Kidney (tissue), 14 donors: Measurements from ENCODE around the gene STAB2. TPM values are rescaled to one million over a fixed set of nuclear protein-coding genes. Genes with fewer than 3 reads are reported as not detected.

ENCODE experiments used
- DNase-seq, 5 donors: peaks; one replicate each; pipeline ENCODE4 v3.0.0-alpha.2; 2013 to 2020
- FAIRE-seq: peaks from 2 replicates; lab custom pipeline; 2012; peaks lifted over from hg19 to GRCh38; lab: Jason Lieb, UNC
- H3K27ac ChIP-seq, 2 donors: one replicate each; pipeline ENCODE4 v1.7.0; 2013; ENCODE audit warnings: low read depth in 2 of 2, low read length in 2 of 2, inconsistent platforms in 1 of 2
- H3K27me3 ChIP-seq: one replicate; pipeline ENCODE4 v1.7.1; 2013; ENCODE audit warnings: low read length, inconsistent platforms; ENCODE audit not compliant: control insufficient read depth, insufficient read depth
- H3K36me3 ChIP-seq, 3 donors: one replicate each; pipeline versions ENCODE4 v1.7.0 to v1.7.1; 2013; ENCODE audit warnings: low read length in 3 of 3, control low read depth in 1 of 3, inconsistent platforms in 1 of 3; ENCODE audit not compliant: insufficient read depth in 3 of 3, control insufficient read depth in 2 of 3
- H3K4me1 ChIP-seq, 3 donors: one replicate each; pipeline versions ENCODE4 v1.7.0 to v1.7.1; 2013; ENCODE audit warnings: low read length in 3 of 3, inconsistent platforms in 1 of 3, low read depth in 1 of 3; ENCODE audit not compliant: control insufficient read depth in 2 of 3, insufficient read depth in 2 of 3
- H3K4me3 ChIP-seq, 3 donors: one replicate each; pipeline versions ENCODE4 v1.7.0 to v1.8.1; 2013; ENCODE audit warnings: low read length in 3 of 3, control low read depth in 1 of 3, inconsistent platforms in 1 of 3
- H3K9ac ChIP-seq, 3 donors: one replicate each; pipeline versions ENCODE4 v1.7.0 to v1.7.1; 2013; ENCODE audit warnings: low read length in 3 of 3, control low read depth in 1 of 3, inconsistent platforms in 1 of 3
- H3K9me3 ChIP-seq, 3 donors: one replicate each; pipeline versions ENCODE4 v1.7.0 to v1.7.1; 2013; ENCODE audit warnings: low read length in 3 of 3, control low read depth in 1 of 3, inconsistent platforms in 1 of 3; ENCODE audit not compliant: control insufficient read depth in 2 of 3, insufficient read depth in 1 of 3
- intact Hi-C: fragments of 100-400 bp; cut with DNase I; formaldehyde crosslinking; loops from one replicate; pipeline ENCODE4 v1.11.1; 2022
- polyA plus RNA-seq: library from polyadenylated mRNA; stranded (reverse); fragments of 350-450 nt; fragmentation: Illumina TruSeq; extraction: RNeasy Lipid Tissue Mini Kit (QIAGEN cat#74804); gene quantifications from one replicate; pipeline ENCODE4 v1.2.3, GENCODE V29; 2014; ENCODE audit warnings: low read depth, low replicate concordance; ENCODE audit not compliant: insufficient read depth
- total RNA-seq: library from RNA; stranded (reverse); fragmentation: NEBNext Ultra II Directional; extraction: Animal tissue kit (Norgen Biotek cat#: 25700); gene quantifications from one replicate; pipeline ENCODE4 v1.2.1, GENCODE V29; 2021
- TF ChIP-seq, protein P1 (sequence below): IDR thresholded peaks from 3 replicates; pipeline ENCODE4 v1.5.1; 2012; ENCODE audit warnings: mild to moderate bottlenecking, moderate library complexity, borderline replicate concordance; ENCODE audit not compliant: insufficient read depth; ENCODE audit errors: extremely low read depth
- donor health status: control.
- donor health status: control.
- donor health status: control.
- donor health status: control.
- donor health status: control.
- donor health status: DM: yes; HTN: yes; CAD: no.
- donor health status: Normal renal cell carcinoma (clear cell type).

The STAB2 gene
- total and polyA plus RNA-seq, 2 donors from 2014 or later, result 0.16 TPM; not detected in 1

DNA sequence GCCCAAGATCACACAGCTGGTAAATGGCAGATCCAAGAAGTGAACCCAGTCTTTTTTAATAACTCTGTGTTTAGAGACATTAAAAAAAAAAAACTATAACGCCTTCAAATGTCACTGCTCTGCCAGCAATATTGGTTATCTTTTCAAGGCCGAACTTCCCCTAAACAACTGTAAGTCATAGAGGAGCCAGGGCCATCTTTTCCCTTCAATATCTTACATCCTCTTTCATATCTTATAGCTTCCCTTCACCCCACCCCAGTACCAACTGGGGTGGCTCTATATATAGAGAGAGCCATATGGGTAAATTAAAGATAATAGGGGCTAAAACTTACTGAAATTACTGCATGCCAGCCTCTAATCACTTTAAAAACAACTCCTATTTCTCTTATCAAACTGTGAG is 100.2 kb downstream of the STAB2 start:
- FAIRE-seq (no peak), DNase-seq (no peak)
- Histone ChIP-seq H3K27ac (no peak overlapping the region), H3K9me3 (no peaks in the 10 kb centered on the region), H3K9ac (no peak overlapping the region), H3K36me3 (no peaks in the 10 kb centered on the region), H3K4me3 (no peak overlapping the region), H3K27me3 (no peaks in the 10 kb centered on the region), H3K4me1 (no peaks in the 10 kb centered on the region)
- intact Hi-C loops, result no loop called here
- TF ChIP-seq, protein P1, sequence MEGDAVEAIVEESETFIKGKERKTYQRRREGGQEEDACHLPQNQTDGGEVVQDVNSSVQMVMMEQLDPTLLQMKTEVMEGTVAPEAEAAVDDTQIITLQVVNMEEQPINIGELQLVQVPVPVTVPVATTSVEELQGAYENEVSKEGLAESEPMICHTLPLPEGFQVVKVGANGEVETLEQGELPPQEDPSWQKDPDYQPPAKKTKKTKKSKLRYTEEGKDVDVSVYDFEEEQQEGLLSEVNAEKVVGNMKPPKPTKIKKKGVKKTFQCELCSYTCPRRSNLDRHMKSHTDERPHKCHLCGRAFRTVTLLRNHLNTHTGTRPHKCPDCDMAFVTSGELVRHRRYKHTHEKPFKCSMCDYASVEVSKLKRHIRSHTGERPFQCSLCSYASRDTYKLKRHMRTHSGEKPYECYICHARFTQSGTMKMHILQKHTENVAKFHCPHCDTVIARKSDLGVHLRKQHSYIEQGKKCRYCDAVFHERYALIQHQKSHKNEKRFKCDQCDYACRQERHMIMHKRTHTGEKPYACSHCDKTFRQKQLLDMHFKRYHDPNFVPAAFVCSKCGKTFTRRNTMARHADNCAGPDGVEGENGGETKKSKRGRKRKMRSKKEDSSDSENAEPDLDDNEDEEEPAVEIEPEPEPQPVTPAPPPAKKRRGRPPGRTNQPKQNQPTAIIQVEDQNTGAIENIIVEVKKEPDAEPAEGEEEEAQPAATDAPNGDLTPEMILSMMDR, result no peak

DNA sequence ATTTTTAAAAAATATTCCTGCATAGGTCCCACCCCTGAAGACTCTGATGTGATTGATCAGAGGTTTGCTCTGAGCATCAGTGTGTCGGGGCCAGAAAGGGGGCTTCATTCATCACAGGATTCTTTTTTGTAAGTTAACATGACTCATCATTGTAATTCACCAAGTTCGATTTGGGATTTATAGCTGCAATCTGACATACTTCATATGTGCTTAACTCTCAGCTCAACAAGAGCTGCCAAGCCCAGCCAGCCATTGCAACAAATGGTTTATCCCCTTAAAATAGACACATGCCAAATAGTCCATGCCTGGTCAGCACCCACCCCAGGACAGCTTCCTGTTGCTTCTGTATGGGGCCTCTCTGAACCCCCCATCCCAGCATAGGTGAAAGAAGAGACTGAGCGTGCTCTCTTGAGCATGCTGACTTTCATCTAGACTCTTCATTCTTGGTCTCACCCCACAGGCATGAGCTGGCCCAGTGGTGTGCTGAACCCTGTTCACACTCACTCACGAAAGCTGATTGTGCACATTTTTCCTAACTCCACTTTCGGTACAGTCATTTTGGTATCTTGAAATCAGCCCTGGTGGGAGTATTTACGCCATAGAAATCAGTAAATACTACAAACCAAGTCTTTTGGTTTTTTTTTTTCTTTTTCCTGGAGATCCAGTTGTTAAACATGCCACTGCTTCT is 101.4 kb downstream of the STAB2 start:
- TF ChIP-seq, protein P1, result no peak
- Histone ChIP-seq H3K36me3 (no peaks in the 10 kb centered on the region), H3K27me3 (no peaks in the 10 kb centered on the region), H3K4me1 (no peaks in the 10 kb centered on the region), H3K4me3 (no peak overlapping the region), H3K9ac (no peak overlapping the region), H3K9me3 (no peaks in the 10 kb centered on the region), H3K27ac (no peak overlapping the region)
- FAIRE-seq (no peak), DNase-seq (no peak)
- intact Hi-C loops, result no loop called here

DNA sequence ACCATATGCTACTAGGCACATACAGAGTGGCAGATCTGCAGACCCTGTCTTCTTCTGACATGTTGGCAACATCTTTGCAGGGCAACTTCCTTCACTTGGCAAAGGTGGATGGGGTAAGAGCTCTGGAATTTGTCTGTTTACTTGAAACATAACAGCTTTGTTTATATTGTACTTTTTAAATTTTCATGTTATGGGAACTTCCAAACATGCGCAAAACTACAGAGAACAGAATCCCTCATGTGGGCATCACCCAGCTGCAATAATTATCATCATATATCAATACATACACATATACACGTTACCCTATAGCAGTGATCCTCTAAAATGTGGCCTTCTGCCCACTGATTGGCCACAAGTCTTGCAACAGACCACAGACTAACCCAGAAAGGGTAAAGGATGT is 103.4 kb downstream of the STAB2 start:
- peaks cover 0 to 5% (median 0%) of the 10 kb centered on the region in 3 donors for H3K4me1 ChIP-seq
- DNase-seq (no peak), FAIRE-seq (no peak)
- H3K27ac ChIP-seq, result no peak overlapping the region
- H3K9ac ChIP-seq, result no peak overlapping the region
- no peaks in the 10 kb centered on the region for H3K9me3 ChIP-seq
- intact Hi-C loops, result no loop called here
- no peak overlapping the region for H3K4me3 ChIP-seq
- H3K36me3 ChIP-seq, result no peaks in the 10 kb centered on the region
- TF ChIP-seq, protein P1, result no peak
- no peaks in the 10 kb centered on the region for H3K27me3 ChIP-seq

DNA sequence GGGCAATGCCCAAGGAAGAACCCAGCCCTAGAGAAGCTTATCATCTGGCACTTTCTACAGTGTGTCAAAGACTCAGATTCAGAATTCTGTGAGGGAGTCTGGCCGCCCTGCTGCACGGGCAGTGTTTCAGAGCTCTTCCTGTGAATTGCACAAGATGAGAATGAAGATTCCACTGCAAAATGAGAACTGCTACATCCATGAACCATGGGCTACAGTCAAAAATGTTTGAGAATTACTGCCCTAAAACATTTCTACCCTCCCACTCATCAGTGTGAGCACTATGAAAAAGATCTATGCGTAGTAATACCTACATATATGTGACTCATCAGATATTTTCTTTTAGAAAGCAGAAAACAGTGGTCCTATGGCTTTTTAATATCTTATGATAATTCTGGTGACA is 104.0 kb downstream of the STAB2 start:
- H3K27me3 ChIP-seq, result no peaks in the 10 kb centered on the region
- peaks cover 0 to 5% (median 0%) of the 10 kb centered on the region in 3 donors for H3K4me1 ChIP-seq
- H3K9me3 ChIP-seq, result no peaks in the 10 kb centered on the region
- FAIRE-seq (no peak), DNase-seq (no peak)
- no peak overlapping the region for H3K4me3 ChIP-seq
- no peak overlapping the region for H3K27ac ChIP-seq
- H3K36me3 ChIP-seq, result no peaks in the 10 kb centered on the region
- no peak overlapping the region for H3K9ac ChIP-seq
- TF ChIP-seq, protein P1, result no peak
- intact Hi-C loops, result no loop called here
